ENCODE results near the gene KRTAP5-9. TPM values are rescaled to one million over a fixed set of nuclear protein-coding genes. Genes with fewer than 3 reads are reported as not detected.
"Not testable (repeated sequence)": the region's sequence is repeated elsewhere in the genome, so short reads cannot be mapped to it uniquely, and the experiment has no call there.

Gene KRTAP5-9
- total RNA-seq, 4 donors from 2014 or later, result 0.55 to 1.4 (median 0.91) TPM; not detected in 1

- no peaks in the 10 kb centered on the region for H3K27me3 ChIP-seq
- 94% methylated on average over 6 of the region's 6 CpGs for WGBS
- H3K4me1 ChIP-seq, result no peaks in the 10 kb centered on the region
- no peak for DNase-seq (ENCODE audit: low spot score in 2 of 2)
- no peak overlapping the region for H3K27ac ChIP-seq
- H3K36me3 ChIP-seq, result no peaks in the 10 kb centered on the region
- TF ChIP-seq POLR2AphosphoS5 (IDR thresholded peaks at IDR 0.05), result no peak
- no peak overlapping the region for H3K4me3 ChIP-seq
- H3K9me3 ChIP-seq, result no peaks in the 10 kb centered on the region
Observed at GRCh38 chr11:71527576-71528210, 20.5 kb upstream of the KRTAP5-9 start.

- 87% methylated on average over 11 of the region's 11 CpGs for WGBS
- no peaks in the 10 kb centered on the region for H3K36me3 ChIP-seq
- no peaks in the 10 kb centered on the region for H3K9me3 ChIP-seq
- no peaks in the 10 kb centered on the region for H3K4me1 ChIP-seq
- H3K27ac ChIP-seq, result no peak overlapping the region
- TF ChIP-seq POLR2A (IDR thresholded peaks at IDR 0.05) (no peak), POLR2AphosphoS5 (IDR thresholded peaks at IDR 0.05) (no peak), CTCF (IDR thresholded peaks at IDR 0.05) (no peak), EP300 (IDR thresholded peaks at IDR 0.05) (no peak)
- H3K27me3 ChIP-seq, result no peaks in the 10 kb centered on the region
- no peak for DNase-seq (ENCODE audit: low spot score in 2 of 2)
- H3K4me3 ChIP-seq, result no peak overlapping the region
Observed at GRCh38 chr11:71530602-71531001, 17.6 kb upstream of the KRTAP5-9 start.

DNA sequence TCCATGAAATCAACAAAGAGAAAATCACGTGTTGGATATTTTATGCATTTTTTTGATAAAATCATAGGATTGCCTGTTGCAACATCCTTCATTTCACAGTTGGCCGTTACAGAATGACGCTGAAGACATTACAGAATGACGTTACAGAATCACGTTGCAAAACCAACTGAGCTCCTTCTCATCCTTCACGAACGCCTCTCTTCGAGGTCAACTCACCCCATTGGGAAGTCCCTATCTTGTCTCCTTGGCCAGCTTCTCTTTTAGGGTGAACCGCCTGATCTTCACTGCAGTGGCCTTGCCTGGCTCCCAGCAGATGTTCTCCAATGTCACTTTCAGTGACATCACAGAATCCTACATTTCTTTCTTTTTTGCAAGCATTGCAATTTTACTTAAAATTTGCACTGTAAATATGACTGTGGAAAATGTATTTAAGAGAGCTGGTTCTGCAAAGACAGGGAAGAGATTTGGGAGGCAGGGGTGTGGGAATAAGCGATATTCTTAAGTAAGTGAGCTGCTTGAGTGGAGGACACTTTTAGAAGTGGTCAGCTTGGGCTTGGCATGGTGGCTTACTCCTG lies 16.1 kb upstream of the KRTAP5-9 start:
- no peak overlapping the region for H3K4me3 ChIP-seq
- H3K27ac ChIP-seq, result no peak overlapping the region
- H3K27me3 ChIP-seq, result no peaks in the 10 kb centered on the region
- H3K4me1 ChIP-seq, result no peaks in the 10 kb centered on the region
- no peaks in the 10 kb centered on the region for H3K9me3 ChIP-seq
- no peak for DNase-seq (ENCODE audit: low spot score in 2 of 2)
- no peaks in the 10 kb centered on the region for H3K36me3 ChIP-seq
- TF ChIP-seq POLR2AphosphoS5 (IDR thresholded peaks at IDR 0.05) (no peak), CTCF (IDR thresholded peaks at IDR 0.05) (no peak), EP300 (IDR thresholded peaks at IDR 0.05) (no peak), POLR2A (IDR thresholded peaks at IDR 0.05) (no peak)
- WGBS, result 75% methylated on average over 10 of the region's 10 CpGs

GRCh38 chr11:71534711-71535608 lies 13.3 kb upstream of the KRTAP5-9 start:
- not testable (repeated sequence) for H3K4me3 ChIP-seq; H3K27ac ChIP-seq; H3K27me3 ChIP-seq; H3K36me3 ChIP-seq; DNase-seq (ENCODE audit: low spot score in 2 of 2); H3K4me1 ChIP-seq; H3K9me3 ChIP-seq
- 76% methylated on average over 17 of the region's 17 CpGs for WGBS

DNA sequence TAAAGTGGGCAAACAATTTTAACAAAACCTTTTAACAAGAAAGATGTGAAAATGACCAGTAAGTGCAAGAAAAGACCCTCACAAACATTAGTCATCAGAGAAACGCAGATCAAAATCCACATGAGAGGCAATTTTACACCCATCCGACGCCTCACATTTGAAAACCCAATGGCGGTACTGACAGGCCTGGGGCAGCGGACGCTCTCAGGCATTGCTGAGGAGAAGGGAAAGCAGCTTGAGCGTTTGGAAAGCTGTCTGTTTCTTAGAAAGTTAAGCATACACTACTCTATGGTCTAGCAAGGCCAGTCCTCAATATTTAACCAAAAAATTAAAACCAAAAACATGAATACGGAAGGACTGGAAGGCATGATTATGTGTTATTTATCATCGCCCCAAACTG lies 12.4 kb upstream of the KRTAP5-9 start:
- Histone ChIP-seq H3K27me3 (no peaks in the 10 kb centered on the region), H3K36me3 (no peaks in the 10 kb centered on the region), H3K4me1 (no peaks in the 10 kb centered on the region), H3K9me3 (no peaks in the 10 kb centered on the region), H3K27ac (no peak overlapping the region), H3K4me3 (no peak overlapping the region)
- no peak for DNase-seq (ENCODE audit: low spot score in 2 of 2)
- TF ChIP-seq CTCF (IDR thresholded peaks at IDR 0.05) (no peak), EP300 (IDR thresholded peaks at IDR 0.05) (no peak), POLR2A (IDR thresholded peaks at IDR 0.05) (no peak), POLR2AphosphoS5 (IDR thresholded peaks at IDR 0.05) (no peak)
- 90% methylated on average over 9 of the region's 9 CpGs for WGBS

DNA sequence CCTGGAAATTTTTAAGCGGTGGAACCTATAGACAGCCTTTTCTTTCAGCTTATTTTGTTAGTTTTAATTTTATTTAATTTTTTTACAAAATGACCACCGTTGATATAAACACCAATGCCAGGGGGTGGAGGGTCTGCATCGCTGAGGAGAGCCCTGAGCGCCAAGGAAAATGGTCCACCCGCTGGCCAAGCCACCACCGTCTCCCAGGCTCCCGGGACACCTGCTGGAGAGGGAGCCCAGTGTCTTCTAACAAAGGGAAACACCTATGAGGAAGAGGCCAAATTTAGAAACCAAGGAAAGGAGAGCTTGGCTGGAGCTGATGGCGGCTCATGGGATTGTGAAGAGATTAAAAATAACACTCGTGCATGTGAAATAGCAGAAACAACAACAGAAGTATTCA lies 10.7 kb upstream of the KRTAP5-9 start:
- no peaks in the 10 kb centered on the region for H3K9me3 ChIP-seq
- 84% methylated on average over 9 of the region's 9 CpGs for whole genome bisulfite sequencing
- H3K4me3 ChIP-seq, result no peak overlapping the region
- no peaks in the 10 kb centered on the region for H3K36me3 ChIP-seq
- no peaks in the 10 kb centered on the region for H3K4me1 ChIP-seq
- no peak for TF ChIP-seq EP300 (IDR thresholded peaks at IDR 0.05)
- TF ChIP-seq POLR2A (IDR thresholded peaks at IDR 0.05), result no peak
- no peak for TF ChIP-seq POLR2AphosphoS5 (IDR thresholded peaks at IDR 0.05)
- TF ChIP-seq CTCF (IDR thresholded peaks at IDR 0.05), result no peak
- DNase-seq (ENCODE audit: low spot score in 2 of 2), result no peak
- no peak overlapping the region for H3K27ac ChIP-seq
- H3K27me3 ChIP-seq, result no peaks in the 10 kb centered on the region

GRCh38 chr11:71537977-71538665 lies 10.1 kb upstream of the KRTAP5-9 start, which contains the start of gene KRTAP5-8:
KRTAP5-8 (plus strand) TSS chr11:71538025; CDS start chr11:71538056, 31 bp downstream.
- H3K36me3 ChIP-seq; H3K9me3 ChIP-seq; H3K27ac ChIP-seq; H3K4me1 ChIP-seq; DNase-seq (ENCODE audit: low spot score in 2 of 2); H3K4me3 ChIP-seq; H3K27me3 ChIP-seq: not testable (repeated sequence)
- 72% methylated on average over 2 of the region's 4 CpGs for WGBS
